HepG2 (cell line): ENCODE measurements around the gene TUBB4B. TPM values are rescaled to one million over a fixed set of nuclear protein-coding genes. Genes with fewer than 3 reads are reported as not detected.

Experiments
- FOXM1 ChIP-seq: sonication (generic); formaldehyde crosslinking; IDR thresholded peaks from 2 replicates; pipeline ENCODE4 v1.5.0; 2020; ENCODE audit warnings: missing genetic modification reagents
- KLF16 ChIP-seq, 2 experiments: sonication (generic) in 1 of 2; formaldehyde crosslinking in 1 of 2; IDR thresholded peaks; 2 replicates each; pipeline versions ENCODE4 v1.6.1 to v1.8.0; 2016 to 2023; ENCODE audit warnings: missing genetic modification reagents in 2 of 2, missing compliant biosample characterization in 1 of 2
- MTA1 ChIP-seq: sonication (generic); formaldehyde crosslinking; IDR thresholded peaks from 2 replicates; pipeline ENCODE4 v1.4.0; 2020; ENCODE audit warnings: missing genetic modification reagents, mild to moderate bottlenecking, borderline replicate concordance
- SRSF4 ChIP-seq: fragments of 200-400 bp; formaldehyde crosslinking; IDR thresholded peaks from one replicate; pipeline ENCODE4 v1.6.1; 2018; ENCODE audit warnings: mild to moderate bottlenecking, low read depth, low read length, moderate library complexity; ENCODE audit not compliant: poor library complexity, severe bottlenecking
- TFDP2 ChIP-seq: sonication (generic); formaldehyde crosslinking; IDR thresholded peaks from 2 replicates; pipeline ENCODE4 v1.4.0; 2020; ENCODE audit warnings: missing genetic modification reagents
- ZBTB20 ChIP-seq: sonication (generic); formaldehyde crosslinking; IDR thresholded peaks from 2 replicates; pipeline ENCODE4 v1.8.1; 2023; ENCODE audit warnings: missing genetic modification reagents, low read depth, mild to moderate bottlenecking, borderline replicate concordance
- ZBTB40 ChIP-seq, 2 experiments: fragments of 450-650 bp in 1 of 2; sonication (generic) in 1 of 2; formaldehyde crosslinking in 1 of 2; IDR thresholded peaks; 2 replicates each; pipeline versions ENCODE4 v1.6.1 to v1.8.0; 2016 to 2022; ENCODE audit warnings: antibody characterized with exemption in 1 of 2, mild to moderate bottlenecking in 1 of 2, missing genetic modification reagents in 1 of 2
- ZNF232 ChIP-seq: sonication (generic); formaldehyde crosslinking; IDR thresholded peaks from 2 replicates; pipeline ENCODE4 v1.4.0; 2020; ENCODE audit warnings: missing genetic modification reagents, borderline replicate concordance
- ZNF354B ChIP-seq: sonication (generic); formaldehyde crosslinking; IDR thresholded peaks from 2 replicates; pipeline ENCODE4 v1.8.0; 2022; ENCODE audit warnings: mild to moderate bottlenecking, missing genetic modification reagents
- ZNF574 ChIP-seq: sonication (generic); formaldehyde crosslinking; IDR thresholded peaks from 2 replicates; pipeline ENCODE4 v1.4.0; 2020; ENCODE audit warnings: missing genetic modification reagents
- ZNF710 ChIP-seq: sonication (generic); formaldehyde crosslinking; IDR thresholded peaks from 2 replicates; pipeline ENCODE4 v1.5.0; 2020; ENCODE audit warnings: mild to moderate bottlenecking, missing genetic modification reagents, borderline replicate concordance
- polyA plus RNA-seq, 8 experiments: library from polyadenylated mRNA; depleted of rRNA in 3 of 8; stranded (reverse) in 7 of 8; unstranded in 1 of 8; fragments of >200 nt; fragmentation: Illumina TruSeq in 4 of 8; extraction: Trizol in 4 of 8; gene quantifications; 2 replicates each; pipeline versions ENCODE4 v1.2.1 to v1.2.3, GENCODE V29; 2011 to 2016; ENCODE audit warnings: low read depth in 4 of 8, missing spikeins in 1 of 8, mixed read lengths in 1 of 8; ENCODE audit not compliant: insufficient read depth in 1 of 8
- total RNA-seq, 5 experiments: library from RNA; depleted of rRNA; stranded (reverse); fragments of >200 nt; fragmentation: Illumina TruSeq; extraction: Trizol; gene quantifications; 2 replicates each; pipeline ENCODE4 v1.2.3, GENCODE V29; 2016; ENCODE audit warnings: low read depth in 1 of 5

The TUBB4B gene
- total and polyA plus RNA-seq, 2 of the 13 experiments (the other 11 are each of a cell fraction or from before 2014, with no cell fraction given), result 182 to 412 TPM

GRCh38 chr9:137254624-137255447 is 13.7 kb downstream of the TUBB4B start, which contains the start of gene NELFB (continued):
- TF ChIP-seq ZBTB20 (CRISPR knock-in tag) (peak; percentile 64; the same call in 1 of the 2 replicates), FOXM1 (CRISPR knock-in tag) (no peak), TFDP2 (CRISPR knock-in tag) (peak; percentile 76), ZNF574 (CRISPR knock-in tag) (peak; percentile 94), MTA1 (no peak; the same call in 1 of the 2 replicates), ZBTB40 (IDR thresholded peaks at IDR 0.05) (no peak), ZBTB40 (CRISPR knock-in tag; IDR thresholded peaks at IDR 0.05) (no peak; the same call in 1 of the 2 replicates), ZNF710 (no peak; the same call in 1 of the 2 replicates), KLF16 (CRISPR knock-in tag; IDR thresholded peaks at IDR 0.05) (no peak; a peak in 1 of 4 replicates), ZNF354B (CRISPR knock-in tag) (no peak), SRSF4 (no peak), ZNF232 (CRISPR knock-in tag) (no peak)
